ENCODE data around the gene NPAS3.

The NPAS3 gene

GRCh38 chr14:33642080-33642479 lies 703.4 kb downstream of the NPAS3 start:
- DNase-seq (ENCODE audit: low read depth in 2 of 2): no peak

GRCh38 chr14:33642691-33643244 lies 704.1 kb downstream of the NPAS3 start:
- DNase-seq (ENCODE audit: low read depth in 2 of 2): peak; percentile 43 to 49

- DNase-seq (ENCODE audit: low read depth in 2 of 2): no peak
These were observed 704.9 kb downstream of the NPAS3 start for GRCh38 chr14:33643426-33644181.

- no peak for DNase-seq (ENCODE audit: low read depth in 2 of 2)
These were observed 708.1 kb downstream of the NPAS3 start for GRCh38 chr14:33646692-33647260.

- DNase-seq (ENCODE audit: low read depth in 2 of 2): peak; percentile 90 to 91
These were observed 708.7 kb downstream of the NPAS3 start for GRCh38 chr14:33647385-33647786.

- DNase-seq (ENCODE audit: low read depth in 2 of 2): no peak
These were observed 711.8 kb downstream of the NPAS3 start for GRCh38 chr14:33650430-33650829.

GRCh38 chr14:33652566-33653307 lies 714.1 kb downstream of the NPAS3 start:
- DNase-seq (ENCODE audit: low read depth in 2 of 2): no peak

- DNase-seq (ENCODE audit: low read depth in 2 of 2): no peak
These were observed 714.6 kb downstream of the NPAS3 start for GRCh38 chr14:33653308-33653695.

- no peak for DNase-seq (ENCODE audit: low read depth in 2 of 2)
These were observed 716.7 kb downstream of the NPAS3 start for GRCh38 chr14:33655421-33655820.

- no peak for DNase-seq (ENCODE audit: low read depth in 2 of 2)
These were observed 718.8 kb downstream of the NPAS3 start for GRCh38 chr14:33657476-33657875.

GRCh38 chr14:33660248-33660647 lies 721.6 kb downstream of the NPAS3 start:
- DNase-seq (ENCODE audit: low read depth in 2 of 2): no peak

- no peak for DNase-seq (ENCODE audit: low read depth in 2 of 2)
These were observed 722.4 kb downstream of the NPAS3 start for GRCh38 chr14:33661101-33661500.

GRCh38 chr14:33668066-33668465 lies 729.4 kb downstream of the NPAS3 start:
- no peak for DNase-seq (ENCODE audit: low read depth in 2 of 2)

- DNase-seq (ENCODE audit: low read depth in 2 of 2): no peak
These were observed 730.4 kb downstream of the NPAS3 start for GRCh38 chr14:33669111-33669510.

GRCh38 chr14:33670235-33670634 lies 731.6 kb downstream of the NPAS3 start:
- DNase-seq (ENCODE audit: low read depth in 2 of 2): no peak

GRCh38 chr14:33671556-33671955 lies 732.9 kb downstream of the NPAS3 start:
- DNase-seq (ENCODE audit: low read depth in 2 of 2): no peak

GRCh38 chr14:33674927-33675326 lies 736.2 kb downstream of the NPAS3 start:
- no peak for DNase-seq (ENCODE audit: low read depth in 2 of 2)

GRCh38 chr14:33675415-33676130 lies 736.9 kb downstream of the NPAS3 start:
- DNase-seq (ENCODE audit: low read depth in 2 of 2): no peak

GRCh38 chr14:33676135-33676566 lies 737.5 kb downstream of the NPAS3 start:
- DNase-seq (ENCODE audit: low read depth in 2 of 2): no peak

GRCh38 chr14:33676891-33677290 lies 738.2 kb downstream of the NPAS3 start:
- no peak for DNase-seq (ENCODE audit: low read depth in 2 of 2)

- DNase-seq (ENCODE audit: low read depth in 2 of 2): no peak
These were observed 739.3 kb downstream of the NPAS3 start for GRCh38 chr14:33678005-33678404.

GRCh38 chr14:33679025-33679424 lies 740.3 kb downstream of the NPAS3 start:
- no peak for DNase-seq (ENCODE audit: low read depth in 2 of 2)

Data from fibroblast of skin of left biceps (primary cell).